HEK293 (cell line): ENCODE data around the gene AEBP1.

Source experiments
- AEBP2 ChIP-seq: fragments of 450-650 bp; formaldehyde crosslinking; IDR thresholded peaks from 2 replicates; pipeline ENCODE4 v1.5.1; 2016; ENCODE audit warnings: missing biosample characterization, missing genetic modification characterization, borderline replicate concordance
- HOXC10 ChIP-seq: sonication (generic); formaldehyde crosslinking; IDR thresholded peaks from 2 replicates; pipeline ENCODE4 v1.8.1; 2023; ENCODE audit warnings: mild to moderate bottlenecking, missing genetic modification reagents
- MEIS1 ChIP-seq: sonication (generic); formaldehyde crosslinking; IDR thresholded peaks from 2 replicates; pipeline ENCODE4 v1.8.1; 2022; ENCODE audit warnings: missing genetic modification reagents, mild to moderate bottlenecking, borderline replicate concordance
- MYNN ChIP-seq: fragments of 450-650 bp; formaldehyde crosslinking; IDR thresholded peaks from 2 replicates; pipeline ENCODE4 v1.5.1; 2016; ENCODE audit warnings: missing biosample characterization, missing genetic modification characterization, borderline replicate concordance
- ZBTB8A ChIP-seq: fragments of 450-650 bp; formaldehyde crosslinking; IDR thresholded peaks from 2 replicates; pipeline ENCODE4 v1.5.1; 2016; ENCODE audit warnings: missing biosample characterization, missing genetic modification characterization
- ZFP37 ChIP-seq: fragments of 450-650 bp; formaldehyde crosslinking; IDR thresholded peaks from 2 replicates; pipeline ENCODE4 v1.5.1; 2016; ENCODE audit warnings: missing biosample characterization, missing genetic modification characterization
- ZNF138 ChIP-seq: fragments of 450-650 bp; formaldehyde crosslinking; IDR thresholded peaks from 2 replicates; pipeline ENCODE4 v1.5.1; 2016; ENCODE audit warnings: missing biosample characterization, missing genetic modification characterization, borderline replicate concordance
- ZNF155 ChIP-seq: fragments of 450-650 bp; formaldehyde crosslinking; IDR thresholded peaks from 2 replicates; pipeline ENCODE4 v1.5.1; 2016; ENCODE audit warnings: missing biosample characterization, missing genetic modification characterization
- ZNF248 ChIP-seq: fragments of 450-650 bp; formaldehyde crosslinking; IDR thresholded peaks from 2 replicates; pipeline ENCODE4 v1.5.1; 2017; ENCODE audit warnings: missing biosample characterization, missing genetic modification characterization
- ZNF350 ChIP-seq: fragments of 450-650 bp; formaldehyde crosslinking; IDR thresholded peaks from 2 replicates; pipeline ENCODE4 v1.5.0; 2017; ENCODE audit warnings: missing biosample characterization, mild to moderate bottlenecking, missing genetic modification characterization
- ZNF366 ChIP-seq: fragments of 450-650 bp; formaldehyde crosslinking; conservative IDR thresholded peaks from 2 replicates; pipeline ENCODE4 v1.5.1; 2016; ENCODE audit warnings: missing biosample characterization, missing genetic modification characterization
- ZNF48 ChIP-seq: fragments of 450-650 bp; formaldehyde crosslinking; IDR thresholded peaks from 2 replicates; pipeline ENCODE4 v1.5.1; 2016; ENCODE audit warnings: missing biosample characterization, missing genetic modification characterization
- ZNF548 ChIP-seq: fragments of 450-650 bp; formaldehyde crosslinking; IDR thresholded peaks from 2 replicates; pipeline ENCODE4 v1.5.1; 2016; ENCODE audit warnings: missing biosample characterization, missing genetic modification characterization
- ZNF555 ChIP-seq: fragments of 450-650 bp; formaldehyde crosslinking; conservative IDR thresholded peaks from 2 replicates; pipeline ENCODE4 v1.5.1; 2017; ENCODE audit warnings: missing biosample characterization, mild to moderate bottlenecking, missing genetic modification characterization, inconsistent platforms
- ZNF645 ChIP-seq: fragments of 450-650 bp; formaldehyde crosslinking; IDR thresholded peaks from 2 replicates; pipeline ENCODE4; 2016; ENCODE audit warnings: missing biosample characterization, missing genetic modification characterization
- ZNF660 ChIP-seq: fragments of 450-650 bp; IDR thresholded peaks from 2 replicates; pipeline ENCODE4 v1.5.1; 2018; ENCODE audit warnings: missing biosample characterization, mild to moderate bottlenecking, missing genetic modification characterization
- ZNF664 ChIP-seq: fragments of 450-650 bp; formaldehyde crosslinking; IDR thresholded peaks from 2 replicates; pipeline ENCODE4 v1.5.1; 2016; ENCODE audit warnings: missing biosample characterization, missing genetic modification characterization
- ZNF670 ChIP-seq: fragments of 450-650 bp; formaldehyde crosslinking; IDR thresholded peaks from 2 replicates; pipeline ENCODE4 v1.5.1; 2016; ENCODE audit warnings: missing biosample characterization, missing genetic modification characterization, low read depth
- ZNF747 ChIP-seq: fragments of 450-650 bp; formaldehyde crosslinking; IDR thresholded peaks from 2 replicates; pipeline ENCODE4 v1.5.1; 2016; ENCODE audit warnings: missing biosample characterization, missing genetic modification characterization
- ZNF768 ChIP-seq: fragments of 450-650 bp; formaldehyde crosslinking; IDR thresholded peaks from 2 replicates; pipeline ENCODE4 v1.5.1; 2018; ENCODE audit warnings: missing biosample characterization, mild to moderate bottlenecking, missing genetic modification characterization
- ZNF837 ChIP-seq: fragments of 450-650 bp; formaldehyde crosslinking; IDR thresholded peaks from 2 replicates; pipeline ENCODE4 v1.5.1; 2016; ENCODE audit warnings: missing biosample characterization, missing genetic modification characterization
- TF ChIP-seq, protein P1 (sequence below): fragments of 450-650 bp; formaldehyde crosslinking; IDR thresholded peaks from 2 replicates; pipeline ENCODE4 v1.5.1; 2016; ENCODE audit warnings: missing biosample characterization, missing genetic modification characterization
- TF ChIP-seq, protein P2 (sequence below): fragments of 450-650 bp; formaldehyde crosslinking; conservative IDR thresholded peaks from 2 replicates; pipeline ENCODE4 v1.5.1; 2016; ENCODE audit warnings: low read depth, missing biosample characterization, missing genetic modification characterization
- TF ChIP-seq, protein P3 (sequence below): fragments of 450-650 bp; formaldehyde crosslinking; IDR thresholded peaks from 2 replicates; pipeline ENCODE4 v1.5.1; 2016; ENCODE audit warnings: missing biosample characterization, missing genetic modification characterization
- TF ChIP-seq, protein P4 (sequence below): fragments of 450-650 bp; IDR thresholded peaks from 2 replicates; pipeline ENCODE4 v1.5.1; 2018; ENCODE audit warnings: missing biosample characterization, missing genetic modification characterization
- TF ChIP-seq, protein P5 (sequence below): fragments of 450-650 bp; formaldehyde crosslinking; IDR thresholded peaks from 2 replicates; pipeline ENCODE4 v1.5.1; 2017; ENCODE audit warnings: missing biosample characterization, missing genetic modification characterization

Gene AEBP1

DNA sequence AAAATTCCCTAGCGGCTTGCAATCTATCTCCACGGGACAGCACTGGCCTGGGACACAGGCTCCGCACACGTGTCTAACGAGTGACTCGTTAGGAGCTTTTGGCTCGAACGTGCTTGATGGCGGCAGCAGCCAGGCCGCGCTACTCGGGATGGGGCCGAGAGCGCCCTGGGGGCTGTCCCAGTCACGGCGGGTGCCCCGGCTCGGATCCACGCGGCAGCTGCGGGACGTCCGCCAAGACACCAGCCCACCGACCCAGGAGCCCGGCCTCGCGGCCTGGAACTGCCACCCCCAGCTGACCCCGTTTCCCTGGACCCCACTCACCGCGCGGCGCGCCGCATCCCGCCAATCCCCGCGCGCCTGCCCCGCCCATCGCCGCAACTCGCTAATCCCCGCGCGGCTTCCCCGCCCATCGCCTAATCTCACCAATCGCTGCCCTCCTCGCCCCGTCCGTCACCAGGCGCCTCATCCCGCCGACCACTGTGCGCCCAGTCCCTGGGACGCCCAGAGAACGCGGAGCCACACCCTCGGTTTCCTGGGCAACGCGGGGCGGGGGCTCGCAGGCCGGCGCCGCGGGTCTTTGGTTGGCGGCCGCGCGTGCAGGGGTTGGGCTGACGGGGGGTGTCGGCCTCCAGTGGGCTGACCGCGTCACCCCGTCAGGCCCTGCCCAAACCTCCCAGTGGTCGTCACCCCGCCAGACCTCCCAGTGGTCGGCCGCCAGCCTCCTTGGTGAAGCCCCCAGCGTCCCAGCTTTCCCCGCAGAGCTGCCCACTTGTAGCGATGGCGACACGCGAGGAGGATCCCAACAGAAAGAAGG, 19.3 kb downstream of the AEBP1 start, which contains the start of gene POLD2 (continued):
- TF ChIP-seq, protein P1, sequence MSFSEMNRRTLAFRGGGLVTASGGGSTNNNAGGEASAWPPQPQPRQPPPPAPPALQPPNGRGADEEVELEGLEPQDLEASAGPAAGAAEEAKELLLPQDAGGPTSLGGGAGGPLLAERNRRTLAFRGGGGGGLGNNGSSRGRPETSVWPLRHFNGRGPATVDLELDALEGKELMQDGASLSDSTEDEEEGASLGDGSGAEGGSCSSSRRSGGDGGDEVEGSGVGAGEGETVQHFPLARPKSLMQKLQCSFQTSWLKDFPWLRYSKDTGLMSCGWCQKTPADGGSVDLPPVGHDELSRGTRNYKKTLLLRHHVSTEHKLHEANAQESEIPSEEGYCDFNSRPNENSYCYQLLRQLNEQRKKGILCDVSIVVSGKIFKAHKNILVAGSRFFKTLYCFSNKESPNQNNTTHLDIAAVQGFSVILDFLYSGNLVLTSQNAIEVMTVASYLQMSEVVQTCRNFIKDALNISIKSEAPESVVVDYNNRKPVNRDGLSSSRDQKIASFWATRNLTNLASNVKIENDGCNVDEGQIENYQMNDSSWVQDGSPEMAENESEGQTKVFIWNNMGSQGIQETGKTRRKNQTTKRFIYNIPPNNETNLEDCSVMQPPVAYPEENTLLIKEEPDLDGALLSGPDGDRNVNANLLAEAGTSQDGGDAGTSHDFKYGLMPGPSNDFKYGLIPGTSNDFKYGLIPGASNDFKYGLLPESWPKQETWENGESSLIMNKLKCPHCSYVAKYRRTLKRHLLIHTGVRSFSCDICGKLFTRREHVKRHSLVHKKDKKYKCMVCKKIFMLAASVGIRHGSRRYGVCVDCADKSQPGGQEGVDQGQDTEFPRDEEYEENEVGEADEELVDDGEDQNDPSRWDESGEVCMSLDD, result peak; percentile 66
- TF ChIP-seq ZNF138 (tag by site-specific recombination), result no peak
- peak; percentile 94 for TF ChIP-seq ZNF660 (tag by site-specific recombination)
- TF ChIP-seq, protein P2, sequence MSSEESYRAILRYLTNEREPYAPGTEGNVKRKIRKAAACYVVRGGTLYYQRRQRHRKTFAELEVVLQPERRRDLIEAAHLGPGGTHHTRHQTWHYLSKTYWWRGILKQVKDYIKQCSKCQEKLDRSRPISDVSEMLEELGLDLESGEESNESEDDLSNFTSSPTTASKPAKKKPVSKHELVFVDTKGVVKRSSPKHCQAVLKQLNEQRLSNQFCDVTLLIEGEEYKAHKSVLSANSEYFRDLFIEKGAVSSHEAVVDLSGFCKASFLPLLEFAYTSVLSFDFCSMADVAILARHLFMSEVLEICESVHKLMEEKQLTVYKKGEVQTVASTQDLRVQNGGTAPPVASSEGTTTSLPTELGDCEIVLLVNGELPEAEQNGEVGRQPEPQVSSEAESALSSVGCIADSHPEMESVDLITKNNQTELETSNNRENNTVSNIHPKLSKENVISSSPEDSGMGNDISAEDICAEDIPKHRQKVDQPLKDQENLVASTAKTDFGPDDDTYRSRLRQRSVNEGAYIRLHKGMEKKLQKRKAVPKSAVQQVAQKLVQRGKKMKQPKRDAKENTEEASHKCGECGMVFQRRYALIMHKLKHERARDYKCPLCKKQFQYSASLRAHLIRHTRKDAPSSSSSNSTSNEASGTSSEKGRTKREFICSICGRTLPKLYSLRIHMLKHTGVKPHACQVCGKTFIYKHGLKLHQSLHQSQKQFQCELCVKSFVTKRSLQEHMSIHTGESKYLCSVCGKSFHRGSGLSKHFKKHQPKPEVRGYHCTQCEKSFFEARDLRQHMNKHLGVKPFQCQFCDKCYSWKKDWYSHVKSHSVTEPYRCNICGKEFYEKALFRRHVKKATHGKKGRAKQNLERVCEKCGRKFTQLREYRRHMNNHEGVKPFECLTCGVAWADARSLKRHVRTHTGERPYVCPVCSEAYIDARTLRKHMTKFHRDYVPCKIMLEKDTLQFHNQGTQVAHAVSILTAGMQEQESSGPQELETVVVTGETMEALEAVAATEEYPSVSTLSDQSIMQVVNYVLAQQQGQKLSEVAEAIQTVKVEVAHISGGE (tag by site-specific recombination), result no peak
- TF ChIP-seq ZBTB8A, result peak; percentile 81
- no peak for TF ChIP-seq ZNF48 (tag by site-specific recombination)
- TF ChIP-seq MEIS1 (CRISPR knock-in tag), result no peak
- TF ChIP-seq ZNF548, result no peak
- TF ChIP-seq, protein P3, sequence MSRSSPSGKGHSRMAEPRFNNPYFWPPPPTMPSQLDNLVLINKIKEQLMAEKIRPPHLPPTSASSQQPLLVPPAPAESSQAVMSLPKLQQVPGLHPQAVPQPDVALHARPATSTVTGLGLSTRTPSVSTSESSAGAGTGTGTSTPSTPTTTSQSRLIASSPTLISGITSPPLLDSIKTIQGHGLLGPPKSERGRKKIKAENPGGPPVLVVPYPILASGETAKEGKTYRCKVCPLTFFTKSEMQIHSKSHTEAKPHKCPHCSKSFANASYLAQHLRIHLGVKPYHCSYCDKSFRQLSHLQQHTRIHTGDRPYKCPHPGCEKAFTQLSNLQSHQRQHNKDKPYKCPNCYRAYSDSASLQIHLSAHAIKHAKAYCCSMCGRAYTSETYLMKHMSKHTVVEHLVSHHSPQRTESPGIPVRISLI (tag by site-specific recombination), result no peak
- TF ChIP-seq ZNF747 (tag by site-specific recombination), result no peak
- no peak for TF ChIP-seq ZNF248 (tag by site-specific recombination)
- TF ChIP-seq, protein P4, sequence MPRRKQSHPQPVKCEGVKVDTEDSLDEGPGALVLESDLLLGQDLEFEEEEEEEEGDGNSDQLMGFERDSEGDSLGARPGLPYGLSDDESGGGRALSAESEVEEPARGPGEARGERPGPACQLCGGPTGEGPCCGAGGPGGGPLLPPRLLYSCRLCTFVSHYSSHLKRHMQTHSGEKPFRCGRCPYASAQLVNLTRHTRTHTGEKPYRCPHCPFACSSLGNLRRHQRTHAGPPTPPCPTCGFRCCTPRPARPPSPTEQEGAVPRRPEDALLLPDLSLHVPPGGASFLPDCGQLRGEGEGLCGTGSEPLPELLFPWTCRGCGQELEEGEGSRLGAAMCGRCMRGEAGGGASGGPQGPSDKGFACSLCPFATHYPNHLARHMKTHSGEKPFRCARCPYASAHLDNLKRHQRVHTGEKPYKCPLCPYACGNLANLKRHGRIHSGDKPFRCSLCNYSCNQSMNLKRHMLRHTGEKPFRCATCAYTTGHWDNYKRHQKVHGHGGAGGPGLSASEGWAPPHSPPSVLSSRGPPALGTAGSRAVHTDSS (tag by site-specific recombination), result no peak
- peak; percentile 52; the same call in 1 of the 2 replicates for TF ChIP-seq ZFP37
- no peak for TF ChIP-seq ZNF155
- TF ChIP-seq ZNF350 (tag by site-specific recombination), result no peak
- TF ChIP-seq ZNF768 (tag by site-specific recombination), result no peak
- no peak for TF ChIP-seq HOXC10 (CRISPR knock-in tag)
- no peak for TF ChIP-seq ZNF664
- TF ChIP-seq, protein P5, sequence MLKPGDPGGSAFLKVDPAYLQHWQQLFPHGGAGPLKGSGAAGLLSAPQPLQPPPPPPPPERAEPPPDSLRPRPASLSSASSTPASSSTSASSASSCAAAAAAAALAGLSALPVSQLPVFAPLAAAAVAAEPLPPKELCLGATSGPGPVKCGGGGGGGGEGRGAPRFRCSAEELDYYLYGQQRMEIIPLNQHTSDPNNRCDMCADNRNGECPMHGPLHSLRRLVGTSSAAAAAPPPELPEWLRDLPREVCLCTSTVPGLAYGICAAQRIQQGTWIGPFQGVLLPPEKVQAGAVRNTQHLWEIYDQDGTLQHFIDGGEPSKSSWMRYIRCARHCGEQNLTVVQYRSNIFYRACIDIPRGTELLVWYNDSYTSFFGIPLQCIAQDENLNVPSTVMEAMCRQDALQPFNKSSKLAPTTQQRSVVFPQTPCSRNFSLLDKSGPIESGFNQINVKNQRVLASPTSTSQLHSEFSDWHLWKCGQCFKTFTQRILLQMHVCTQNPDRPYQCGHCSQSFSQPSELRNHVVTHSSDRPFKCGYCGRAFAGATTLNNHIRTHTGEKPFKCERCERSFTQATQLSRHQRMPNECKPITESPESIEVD (tag by site-specific recombination), result no peak
- TF ChIP-seq AEBP2 (tag by site-specific recombination), result no peak
- TF ChIP-seq ZNF645 (tag by site-specific recombination), result 0 out of 2 replicates have a peak, but pooled peaks have one; percentile 19
- no peak for TF ChIP-seq ZNF837 (tag by site-specific recombination)
- TF ChIP-seq ZNF366 (tag by site-specific recombination), result no peak
- TF ChIP-seq MYNN (tag by site-specific recombination), result no peak
- no peak for TF ChIP-seq ZNF670
- TF ChIP-seq ZNF555 (tag by site-specific recombination), result no peak
